Colon (tissue), 2 donors: ENCODE data around the gene NLRP6.
"Not testable (repeated sequence)": the region's sequence is repeated elsewhere in the genome, so short reads cannot be mapped to it uniquely, and the experiment has no call there.

Experiments used
- FAIRE-seq: peaks from 2 replicates; lab custom pipeline; 2012; peaks lifted over from hg19 to GRCh38; lab: Jason Lieb, UNC
- donor health status: control.
- donor health status: control.

The NLRP6 gene

GRCh38 chr11:278001-278951 lies at the start of gene NLRP6:
TSS of gene NLRP6 (plus strand) at chr11:278407. CDS start at chr11:278570, 163 bp downstream.
- FAIRE-seq = no peak

DNA sequence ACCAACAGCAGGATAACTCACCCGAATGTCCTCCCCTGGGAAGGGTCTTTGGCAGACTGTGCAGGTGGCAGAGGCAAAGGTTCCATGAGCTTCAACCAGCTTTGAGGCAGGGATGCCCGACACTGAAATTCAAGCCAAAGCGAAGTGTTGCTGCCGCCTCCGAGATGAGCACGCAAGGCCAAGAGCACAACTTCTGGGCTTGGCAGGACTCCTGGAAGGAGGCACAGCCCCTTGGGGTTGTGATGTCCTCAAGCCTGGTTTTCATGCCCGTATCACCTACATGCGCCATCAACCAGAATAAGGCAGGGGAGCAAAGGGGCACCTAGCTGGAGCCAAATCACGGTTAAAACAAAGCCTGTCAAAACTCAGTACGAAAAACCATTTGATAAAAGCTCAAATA lies 47.8 kb upstream of the NLRP6 start:
- no peak for FAIRE-seq

DNA sequence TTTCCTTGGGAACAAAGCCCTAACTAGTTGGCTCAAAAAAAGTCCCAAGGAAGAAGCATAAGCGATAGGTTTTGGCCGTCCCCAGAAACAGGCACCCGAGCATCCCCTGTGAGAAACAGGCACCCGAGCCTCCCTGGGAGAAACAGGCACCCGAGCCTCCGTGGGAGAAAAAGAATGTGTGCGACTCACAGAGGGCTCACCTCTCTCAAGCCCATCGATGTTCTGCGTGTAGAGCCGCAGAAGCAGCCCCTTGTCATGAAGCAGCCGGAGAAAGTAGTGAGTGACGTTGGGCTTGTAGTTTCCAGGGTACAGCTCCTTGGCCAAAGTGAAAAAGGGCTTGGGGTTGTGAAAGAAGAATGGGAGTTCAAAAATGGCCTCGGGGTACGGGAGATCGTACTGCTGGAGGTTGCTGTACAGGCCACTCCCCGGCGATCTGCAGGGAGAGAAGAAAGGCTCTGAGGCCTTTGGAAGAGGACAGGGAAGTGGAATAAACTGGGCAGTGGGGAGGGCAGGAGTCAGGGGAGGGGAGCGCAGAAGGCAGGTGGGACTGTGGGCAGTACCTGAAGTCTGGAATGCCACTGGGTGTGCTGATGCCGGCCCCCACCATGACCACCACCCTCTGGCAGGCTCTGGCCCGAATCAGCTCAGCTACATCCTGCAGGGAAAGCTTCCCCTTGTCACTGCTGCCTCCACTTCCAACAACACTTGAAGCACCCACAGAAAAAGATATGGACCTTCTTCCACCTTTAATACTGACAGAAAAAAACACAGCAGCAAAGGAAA lies 45.2 kb upstream of the NLRP6 start:
- no peak for FAIRE-seq

DNA sequence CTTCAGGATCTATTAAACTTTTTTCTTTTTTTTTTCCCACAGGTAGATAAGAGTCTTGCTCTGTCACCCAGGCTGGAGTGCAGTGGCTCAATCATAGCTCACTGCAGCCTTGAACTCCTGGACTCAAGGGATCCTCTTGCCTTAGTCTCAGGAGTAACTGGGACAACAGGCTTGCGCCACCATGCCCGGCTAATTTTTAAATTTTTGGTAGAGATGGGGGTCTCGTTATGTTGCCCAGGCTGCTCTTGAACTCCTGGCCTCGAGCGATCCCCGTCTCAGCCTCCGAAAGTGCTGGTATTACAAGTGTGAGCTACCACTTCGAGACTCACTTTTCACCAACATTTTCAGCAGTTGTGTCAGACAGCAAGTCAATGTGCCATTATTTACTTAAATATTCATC lies 43.0 kb upstream of the NLRP6 start:
- FAIRE-seq = no peak

DNA sequence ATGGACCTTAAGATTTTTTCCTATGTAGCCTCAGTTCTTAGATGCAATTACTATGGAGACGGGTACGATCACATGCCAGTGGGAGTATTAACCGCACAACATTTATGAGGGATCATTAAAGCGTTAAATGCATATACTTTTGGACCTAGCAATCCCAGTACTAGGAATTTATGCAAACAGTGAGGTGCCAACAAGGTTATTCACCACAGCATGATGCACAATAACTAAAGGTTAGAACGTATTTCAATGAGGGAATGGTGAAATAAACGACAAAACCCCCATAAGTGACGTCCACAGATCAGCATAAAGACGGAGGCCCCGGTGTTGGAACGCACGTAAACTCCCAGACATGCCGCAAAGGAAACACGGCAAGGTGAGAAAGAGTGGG lies 42.6 kb upstream of the NLRP6 start:
- no peak for FAIRE-seq

DNA sequence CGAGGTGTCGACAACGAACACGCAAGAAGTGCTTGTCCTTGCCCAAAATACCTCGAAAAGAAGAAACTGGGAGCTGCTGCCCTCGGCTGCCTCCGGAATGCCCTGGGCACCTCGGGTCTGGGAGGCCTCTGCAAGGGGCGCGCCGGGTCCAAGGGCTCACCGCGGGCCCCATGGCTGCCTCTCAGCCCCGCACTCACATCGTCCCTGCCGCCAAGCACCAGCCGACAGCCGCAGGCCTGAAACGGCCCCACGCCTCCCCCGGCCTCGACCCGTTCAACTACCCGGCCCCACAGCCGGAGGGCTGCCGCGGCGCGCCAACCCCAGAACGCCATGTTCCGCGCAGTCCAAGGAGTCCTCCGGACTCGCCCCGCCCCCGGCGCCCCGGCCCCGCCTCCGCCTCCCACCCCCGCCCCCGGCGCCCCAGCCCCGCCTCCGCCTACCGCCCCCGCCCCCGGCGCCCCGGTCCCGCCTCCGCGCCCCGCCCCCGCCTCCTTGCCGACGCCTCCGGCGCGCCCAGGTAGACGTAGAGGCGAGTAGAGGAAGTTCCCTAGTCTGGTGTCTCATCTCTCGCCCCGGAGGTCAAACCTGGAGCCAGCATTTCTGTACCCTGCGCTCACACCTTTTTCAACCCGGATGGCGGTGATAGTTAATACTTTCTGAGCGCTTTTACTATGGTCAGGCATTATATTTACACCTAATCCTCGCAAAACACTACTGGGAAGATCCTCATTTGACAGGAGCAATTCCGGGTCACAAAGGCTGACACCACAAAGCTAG lies 42.0 kb upstream of the NLRP6 start, which contains the start of gene SIRT3:
TSS of gene SIRT3 (minus strand) at position 346 of the 777 bp plus-strand sequence. CDS start at position 332, 14 bp downstream.
- FAIRE-seq = no peak

DNA sequence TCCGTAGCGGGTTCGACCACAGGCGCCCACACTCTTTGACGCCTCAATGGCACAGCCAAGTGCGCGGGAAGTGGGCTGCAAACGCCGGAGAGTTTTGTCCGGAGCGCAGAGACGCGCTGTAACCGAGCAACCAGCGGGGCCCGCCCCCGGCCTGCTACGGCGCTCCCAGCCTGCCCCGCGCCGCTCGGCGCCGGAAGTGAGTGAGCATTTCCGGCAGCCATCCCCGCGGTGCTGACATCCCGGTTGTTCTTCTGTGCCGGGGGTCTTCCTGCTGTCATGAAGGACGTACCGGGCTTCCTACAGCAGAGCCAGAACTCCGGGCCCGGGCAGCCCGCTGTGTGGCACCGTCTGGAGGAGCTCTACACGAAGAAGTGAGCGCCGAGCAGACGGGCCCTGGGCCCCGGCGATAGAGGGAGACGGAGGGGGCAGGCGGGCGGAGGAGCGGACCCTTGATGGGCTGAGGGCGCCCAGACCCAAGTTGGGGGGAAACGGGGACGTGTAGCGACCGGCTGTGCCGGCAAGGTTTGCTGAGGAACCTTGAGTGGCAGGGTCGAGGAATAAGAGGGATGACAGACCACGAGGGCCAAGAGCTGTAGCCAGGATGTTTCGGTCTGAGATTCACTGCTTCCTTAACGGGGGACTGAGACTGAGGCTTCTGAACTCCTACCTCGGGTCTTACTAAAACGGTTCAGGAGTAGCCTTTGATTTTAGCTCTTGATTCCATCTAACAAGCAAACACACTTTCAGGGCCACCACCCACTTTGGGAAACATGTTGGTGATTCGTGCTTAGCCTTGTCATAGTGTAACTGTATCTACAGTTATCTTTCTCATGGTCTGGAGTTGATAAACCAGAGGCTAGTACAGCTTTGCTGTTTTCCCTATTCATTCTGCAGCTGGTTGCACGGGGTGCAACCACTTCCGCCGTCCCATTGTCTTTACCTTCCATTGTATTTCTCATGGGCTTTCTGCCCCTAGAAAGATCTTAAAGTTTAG lies 41.1 kb upstream of the NLRP6 start, which contains the start of gene PSMD13:
TSS of gene PSMD13 (plus strand) at position 203 of the 994 bp plus-strand sequence. CDS start at position 277, 74 bp downstream.
- FAIRE-seq = no peak

DNA sequence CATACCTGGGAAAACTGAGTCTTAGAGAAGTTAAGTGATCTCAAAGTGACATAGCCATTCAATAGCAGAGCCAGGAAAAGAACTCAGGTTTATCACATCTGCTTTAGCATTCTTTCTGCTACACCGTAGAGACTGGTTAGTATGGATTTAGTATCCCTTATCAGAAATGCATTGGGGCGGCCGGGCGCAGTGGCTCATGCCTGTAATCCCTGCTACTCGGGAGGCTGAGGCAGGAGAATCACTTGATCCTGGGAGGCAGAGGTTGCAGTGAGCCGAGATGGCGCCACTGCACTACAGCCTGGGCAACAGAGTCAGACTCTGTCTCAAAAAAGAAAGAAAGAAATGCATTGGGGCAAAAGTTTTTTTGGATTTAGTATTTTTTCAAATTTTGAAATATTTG lies 39.9 kb upstream of the NLRP6 start:
- not testable (repeated sequence) for FAIRE-seq

DNA sequence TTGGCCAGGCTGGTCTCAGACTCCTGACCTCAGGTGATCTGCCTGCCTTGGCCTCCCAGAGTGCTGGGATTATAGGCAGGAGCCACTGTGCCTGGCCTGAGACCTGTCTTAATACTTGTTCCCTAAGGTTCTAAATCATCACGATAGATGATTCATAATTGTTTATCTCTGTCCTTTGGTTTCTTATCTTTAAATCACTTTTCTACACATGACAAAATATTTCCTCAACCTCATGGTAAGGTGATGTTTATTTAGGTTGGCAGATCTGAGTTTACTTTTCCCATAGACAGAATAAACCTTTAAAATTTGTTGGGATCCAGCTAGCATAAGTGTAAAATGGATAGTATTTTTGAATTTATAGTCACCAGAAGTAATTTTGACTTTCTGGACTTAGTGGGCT lies 37.9 kb upstream of the NLRP6 start:
- no peak for FAIRE-seq

DNA sequence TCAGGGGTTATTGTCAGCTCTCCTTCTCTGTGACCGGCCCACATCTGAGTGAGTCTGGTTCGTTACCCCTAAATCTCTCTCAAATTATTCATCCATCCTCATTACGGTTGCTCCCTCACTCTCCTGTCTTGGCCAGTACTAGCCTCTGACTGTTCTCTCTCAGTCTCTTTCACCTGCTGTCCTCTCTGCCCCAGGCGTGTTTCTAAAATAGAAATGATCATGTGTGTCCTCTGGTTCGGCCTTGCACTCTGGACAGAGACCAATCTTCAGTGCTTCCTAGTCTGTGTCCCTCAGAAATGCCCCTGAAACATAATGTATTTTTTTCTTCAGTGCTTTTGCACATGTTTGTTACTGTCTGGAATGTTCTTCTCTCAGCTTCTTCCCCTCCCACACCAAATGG lies 36.6 kb upstream of the NLRP6 start:
- FAIRE-seq = no peak

DNA sequence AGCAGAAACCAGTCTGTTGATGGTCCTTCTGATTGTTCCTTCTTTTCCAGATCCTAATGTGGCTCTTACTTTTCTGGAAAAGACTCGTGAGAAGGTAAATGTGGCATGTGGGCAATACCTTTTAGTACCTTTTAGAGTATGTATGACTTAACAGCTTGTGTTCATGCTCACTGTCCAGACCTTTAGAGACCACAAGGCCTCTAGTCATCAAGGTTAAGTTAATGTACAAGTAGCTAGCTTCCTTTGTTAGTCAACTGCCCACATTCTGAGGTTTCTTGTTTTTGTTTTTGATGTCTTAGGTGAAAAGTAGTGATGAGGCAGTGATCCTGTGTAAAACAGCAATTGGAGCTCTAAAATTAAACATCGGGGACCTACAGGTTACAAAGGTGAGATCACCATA lies 33.8 kb upstream of the NLRP6 start:
- FAIRE-seq = no peak

DNA sequence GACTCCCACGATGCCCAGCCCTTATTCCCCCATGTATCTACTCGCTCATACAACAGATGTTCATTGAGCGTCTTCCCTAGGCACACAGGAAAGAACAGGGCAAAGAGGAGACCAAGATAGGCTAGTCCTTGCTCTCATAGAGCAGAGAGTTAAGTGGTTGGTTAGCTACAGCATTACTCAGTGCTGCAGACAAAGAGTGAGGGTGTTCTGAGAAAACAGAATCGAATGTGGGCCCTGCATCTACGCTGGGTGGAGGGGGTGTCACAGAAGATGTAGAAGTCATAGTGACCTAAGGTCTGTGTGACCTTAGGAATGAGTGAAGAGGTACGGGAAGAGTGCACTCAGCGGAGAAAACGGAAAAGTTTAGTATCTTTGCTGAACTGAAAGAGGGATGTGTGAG lies 29.1 kb upstream of the NLRP6 start:
- no peak for FAIRE-seq

DNA sequence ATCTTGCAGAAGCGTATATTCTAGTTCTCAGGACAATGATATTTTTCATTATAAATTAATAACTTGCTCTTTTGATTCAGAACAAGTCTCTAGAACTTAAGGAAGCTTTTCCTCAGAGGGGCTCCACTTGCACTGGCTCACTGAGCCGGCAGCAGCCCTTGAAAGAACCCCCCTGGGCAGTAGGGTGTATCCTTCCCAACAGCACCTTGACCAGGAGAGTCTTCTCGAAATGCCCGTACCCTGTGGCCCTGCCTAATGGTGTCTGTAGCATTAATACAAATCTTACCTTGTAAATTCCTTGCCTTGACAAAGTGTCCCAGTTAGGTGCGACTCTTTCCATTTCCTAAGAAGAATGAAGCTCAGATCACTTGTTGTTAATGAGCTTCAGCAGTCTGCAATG lies 27.9 kb upstream of the NLRP6 start:
- FAIRE-seq = no peak

DNA sequence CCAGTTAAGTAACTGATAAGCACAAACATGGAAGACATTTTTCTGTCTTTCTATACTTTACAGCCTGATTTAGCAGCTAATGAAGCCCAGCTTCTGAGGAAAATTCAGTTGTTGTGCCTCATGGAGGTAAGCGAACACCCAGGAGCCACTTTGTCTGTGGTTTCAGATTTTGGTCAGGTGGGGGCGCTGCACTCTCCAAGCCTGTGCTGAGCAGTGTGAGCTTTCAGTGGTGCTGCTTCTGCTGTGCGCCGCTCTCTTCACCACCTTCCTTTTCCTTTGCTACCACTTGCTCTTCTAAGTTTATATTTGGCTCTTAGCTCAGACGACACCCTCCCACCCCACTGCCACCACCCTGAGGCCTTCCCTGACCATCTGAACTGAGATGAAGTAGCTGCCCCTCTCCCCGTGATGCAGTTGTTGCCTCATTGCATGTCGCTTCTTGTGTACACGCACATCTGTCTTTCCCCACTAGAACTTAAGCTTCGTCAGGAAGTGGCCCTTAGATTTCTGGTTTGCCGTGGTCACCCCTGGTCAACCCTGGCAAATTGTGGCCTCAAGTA lies 27.4 kb upstream of the NLRP6 start:
- no peak for FAIRE-seq

GRCh38 chr11:251550-251949 lies 26.7 kb upstream of the NLRP6 start:
- no peak for FAIRE-seq

DNA sequence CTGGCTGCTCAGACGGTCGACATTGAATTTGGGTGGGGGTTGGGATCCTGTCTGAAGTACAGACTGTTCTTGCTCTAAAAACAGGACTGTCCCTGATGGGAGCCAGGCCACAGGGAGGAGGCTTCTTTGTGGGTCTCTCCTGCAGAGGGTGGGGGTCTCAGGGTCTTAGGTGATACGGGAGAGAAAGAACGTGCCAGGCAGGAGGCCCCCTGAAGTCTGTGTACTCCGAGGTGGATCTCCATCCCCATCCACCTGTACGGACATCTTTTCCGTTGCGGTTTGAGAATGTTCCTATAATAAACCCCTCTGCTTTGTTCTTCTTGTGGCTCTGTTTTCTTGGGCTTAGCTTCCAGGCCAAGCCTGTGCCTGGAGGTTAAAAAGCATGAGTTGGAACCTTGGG lies 25.5 kb upstream of the NLRP6 start:
- no peak for FAIRE-seq

GRCh38 chr11:253160-253885 lies 24.9 kb upstream of the NLRP6 start:
- no peak for FAIRE-seq

DNA sequence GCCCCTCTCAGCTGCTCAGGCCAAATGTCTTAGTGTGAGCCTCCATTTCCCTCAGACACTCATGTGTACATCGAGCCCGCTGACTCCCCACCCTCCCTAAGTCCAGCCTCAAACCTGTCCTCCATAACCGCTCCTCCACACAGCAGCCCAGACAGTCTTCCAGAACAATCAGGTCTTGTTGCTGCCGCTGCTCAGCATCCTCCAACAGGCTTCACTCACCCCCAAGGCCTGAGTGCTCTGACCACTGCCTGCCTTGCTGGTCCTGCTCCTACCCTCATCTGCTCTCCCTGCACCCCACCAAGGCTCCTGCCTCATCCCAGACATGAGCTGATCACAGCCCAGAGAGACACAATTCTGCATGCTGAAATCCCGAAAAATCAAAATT lies 24.3 kb upstream of the NLRP6 start:
- FAIRE-seq = no peak

GRCh38 chr11:255176-255575 lies 23.0 kb upstream of the NLRP6 start:
- FAIRE-seq = no peak

- FAIRE-seq = no peak
Observed at GRCh38 chr11:255816-256215, 22.4 kb upstream of the NLRP6 start.
